HepG2 (cell line): ENCODE results near the gene AUTS2. TPM values are rescaled to one million over a fixed set of nuclear protein-coding genes. Genes with fewer than 3 reads are reported as not detected.

Experiments used
- ATAC-seq: fragments of 200-7000 bp; cut with Tn5 transposase; 3 replicates; pipeline ENCODE4 v1.9.1; 2020; ENCODE audit warnings: mild to moderate bottlenecking, moderate library complexity
- BruUV-seq: library from RNA; stranded (reverse); fragments of 400-500 nt; replicated peaks from 2 replicates; lab custom pipeline; 2021; lab: Mats Ljungman, UMichigan
- CTCF ChIA-PET: fragments of 300-600 bp; formaldehyde crosslinking; extraction: SDS; loops from one replicate; lab custom pipeline; 2021; ENCODE audit warnings: low total read pairs, inconsistent platforms, low intra/inter-chr PET ratio; lab: Yijun Ruan, JAX
- POLR2A ChIA-PET: fragments of 350-600 bp; sonication (Branson Sonifier 250); formaldehyde crosslinking; loops from one replicate; lab custom pipeline; 2020; ENCODE audit warnings: antibody characterized with exemption, inconsistent platforms; lab: Yijun Ruan, JAX
- DNase-seq: peaks from one replicate; pipeline ENCODE4 v3.0.0-alpha.2; 2015; ENCODE audit warnings: low spot score
- FAIRE-seq: peaks from 3 replicates; lab custom pipeline; 2011; peaks lifted over from hg19 to GRCh38; lab: Jason Lieb, UNC
- H2AFZ ChIP-seq: one replicate; pipeline ENCODE4 v1.6.1; 2011; ENCODE audit warnings: low read length, inconsistent platforms
- H3K27ac ChIP-seq: fragments of 300-600 bp; 3 replicates; pipeline ENCODE4 v1.8.0; 2011; ENCODE audit warnings: mixed run types, mild to moderate bottlenecking, mixed read lengths, low read length, inconsistent platforms; ENCODE audit not compliant: insufficient read depth; ENCODE audit errors: extremely low read length
- H3K27me3 ChIP-seq, 2 experiments: fragments of 200-600 bp in 1 of 2; 2 replicates in 1 of 2; 3 replicates in 1 of 2; pipeline versions ENCODE4 v1.6.0 to v1.8.0; 2011; ENCODE audit warnings: low read length in 2 of 2, mild to moderate bottlenecking in 2 of 2, moderate library complexity in 2 of 2, inconsistent platforms in 1 of 2; ENCODE audit not compliant: insufficient read depth in 2 of 2, control insufficient read depth in 1 of 2
- H3K36me3 ChIP-seq, 2 experiments: fragments of 200-600 bp in 1 of 2; replicated peaks in 1 of 2; 2 replicates in 1 of 2; 3 replicates in 1 of 2; pipeline versions ENCODE4 v1.5.1 to v1.8.0; 2011; ENCODE audit warnings: low read length in 2 of 2, inconsistent platforms in 1 of 2; ENCODE audit not compliant: insufficient read depth in 2 of 2, control insufficient read depth in 1 of 2
- H3K4me1 ChIP-seq: 2 replicates; pipeline ENCODE4 v1.5.1; 2012; ENCODE audit warnings: low read length, inconsistent platforms; ENCODE audit not compliant: insufficient read depth
- H3K4me2 ChIP-seq: 2 replicates; pipeline ENCODE4 v1.6.0; 2011; ENCODE audit warnings: low read depth, low read length, inconsistent platforms
- H3K4me3 ChIP-seq, 3 experiments: fragments of 200-600 bp in 1 of 3; sonication (generic), shearing (Covaris generic) in 1 of 3; replicated peaks in 1 of 3; 2 replicates each; pipeline ENCODE4 v1.5.1; 2011 to 2016; ENCODE audit warnings: low read length in 3 of 3, inconsistent platforms in 2 of 3, low read depth in 2 of 3, mild to moderate bottlenecking in 2 of 3, control low read depth in 1 of 3, mixed read lengths in 1 of 3; ENCODE audit not compliant: insufficient read depth in 1 of 3
- H3K79me2 ChIP-seq: one replicate; pipeline ENCODE4 v1.6.1; 2011; ENCODE audit warnings: low read length, inconsistent platforms; ENCODE audit not compliant: insufficient read depth
- H3K9ac ChIP-seq: 2 replicates; pipeline ENCODE4 v1.6.0; 2011; ENCODE audit warnings: mild to moderate bottlenecking, low read depth, low read length, inconsistent platforms; ENCODE audit not compliant: insufficient read depth
- H3K9me3 ChIP-seq: 2 replicates; pipeline ENCODE4 v1.5.1; 2012; ENCODE audit warnings: mild to moderate bottlenecking, low read length
- H4K20me1 ChIP-seq: 2 replicates; pipeline ENCODE4 v1.6.0; 2011; ENCODE audit warnings: inconsistent platforms, mild to moderate bottlenecking, low read length, moderate library complexity; ENCODE audit not compliant: insufficient read depth
- ATF7 ChIP-seq, 2 experiments: fragments of 450-650 bp in 1 of 2; sonication (generic) in 1 of 2; formaldehyde crosslinking in 1 of 2; IDR thresholded peaks; 2 replicates each; pipeline versions ENCODE4 v1.4.0 to v1.6.1; 2016 to 2020; ENCODE audit warnings: antibody characterized with exemption in 1 of 2, mild to moderate bottlenecking in 1 of 2, missing genetic modification reagents in 1 of 2
- CREB1 ChIP-seq, 2 experiments: fragments of 450-650 bp in 1 of 2; IDR thresholded peaks; 2 replicates each; pipeline ENCODE4 v1.6.1; 2016 to 2017; ENCODE audit warnings: control low read depth in 1 of 2, mild to moderate bottlenecking in 1 of 2, missing compliant biosample characterization in 1 of 2, missing genetic modification characterization in 1 of 2
- ERF ChIP-seq: IDR thresholded peaks from 2 replicates; pipeline ENCODE4 v1.6.1; 2018; ENCODE audit warnings: missing biosample characterization, missing genetic modification reagents
- FLYWCH1 ChIP-seq: sonication (generic); formaldehyde crosslinking; IDR thresholded peaks from 2 replicates; pipeline ENCODE4 v1.8.1; 2023; ENCODE audit warnings: mild to moderate bottlenecking, missing genetic modification reagents
- GPBP1L1 ChIP-seq: sonication (generic); formaldehyde crosslinking; IDR thresholded peaks from 2 replicates; pipeline ENCODE4 v1.5.0; 2020; ENCODE audit warnings: mild to moderate bottlenecking, missing genetic modification reagents
- ISL2 ChIP-seq: sonication (generic); formaldehyde crosslinking; IDR thresholded peaks from 2 replicates; pipeline ENCODE4 v1.5.0; 2020; ENCODE audit warnings: missing genetic modification reagents
- MYC ChIP-seq: sonication (generic); formaldehyde crosslinking; IDR thresholded peaks from 2 replicates; pipeline ENCODE4 v1.9.0; 2021; ENCODE audit warnings: missing genetic modification reagents, borderline replicate concordance
- PHF21A ChIP-seq: sonication (generic); formaldehyde crosslinking; IDR thresholded peaks from 2 replicates; pipeline ENCODE4 v1.5.0; 2020; ENCODE audit warnings: mild to moderate bottlenecking, missing genetic modification reagents
- PRPF4 ChIP-seq: fragments of 200-400 bp; formaldehyde crosslinking; IDR thresholded peaks from 2 replicates; pipeline ENCODE4 v1.6.1; 2016; ENCODE audit warnings: low read length, low read depth; ENCODE audit not compliant: poor library complexity, severe bottlenecking
- THAP8 ChIP-seq: sonication (generic); formaldehyde crosslinking; IDR thresholded peaks from 2 replicates; pipeline ENCODE4 v1.5.1; 2020; ENCODE audit warnings: missing genetic modification reagents, mild to moderate bottlenecking, borderline replicate concordance
- ZNF543 ChIP-seq: sonication (generic); formaldehyde crosslinking; IDR thresholded peaks from 2 replicates; pipeline ENCODE4 v1.4.0; 2020; ENCODE audit warnings: mild to moderate bottlenecking, missing genetic modification reagents
- ZNF549 ChIP-seq: sonication (generic); formaldehyde crosslinking; IDR thresholded peaks from 2 replicates; pipeline ENCODE4 v1.5.0; 2020; ENCODE audit warnings: missing genetic modification reagents
- WGBS: methylation state at CpG from one replicate; pipeline ENCODE4 v1.1.6; 2017; ENCODE audit warnings: low lambda C conversion rate; 5-methylcytosine and 5-hydroxymethylcytosine counted together
- in situ Hi-C: cut with HindIII; loops from 2 replicates; pipeline ENCODE4 v1.10.0; 2017; ENCODE audit warnings: low pct_unique_long_range_greater_than_20kb; ENCODE audit not compliant: extremely low pct_ligation_motif_present
- intact Hi-C: fragments of 100-400 bp; cut with micrococcal nuclease; formaldehyde crosslinking; loops from one replicate; pipeline ENCODE4 v1.10.0; 2022; ENCODE audit not compliant: unreplicated experiment
- polyA plus RNA-seq, 8 experiments: library from polyadenylated mRNA; depleted of rRNA in 3 of 8; stranded (reverse) in 7 of 8; unstranded in 1 of 8; fragments of >200 nt; fragmentation: Illumina TruSeq in 4 of 8; extraction: Trizol in 4 of 8; gene quantifications; 2 replicates each; pipeline versions ENCODE4 v1.2.1 to v1.2.3, GENCODE V29; 2011 to 2016; ENCODE audit warnings: low read depth in 4 of 8, missing spikeins in 1 of 8, mixed read lengths in 1 of 8; ENCODE audit not compliant: insufficient read depth in 1 of 8
- total RNA-seq, 5 experiments: library from RNA; depleted of rRNA; stranded (reverse); fragments of >200 nt; fragmentation: Illumina TruSeq; extraction: Trizol; gene quantifications; 2 replicates each; pipeline ENCODE4 v1.2.3, GENCODE V29; 2016; ENCODE audit warnings: low read depth in 1 of 5

AUTS2 gene
- total and polyA plus RNA-seq, 2 of the 13 experiments (the other 11 are each of a cell fraction or from before 2014, with no cell fraction given), result 0.38 TPM; not detected in 1

GRCh38 chr7:69586321-69586720 is 12.0 kb upstream of the AUTS2 start:
- ChIA-PET POLR2A (no interaction called here), CTCF (no interaction called here)
- H3K27me3 ChIP-seq, result no peaks in the 10 kb centered on the region
- ATAC-seq (no peak), DNase-seq (no peak), FAIRE-seq (no peak)
- no peak overlapping the region for H3K27ac ChIP-seq
- no peak overlapping the region for H3K4me3 ChIP-seq
- no peaks in the 10 kb centered on the region for H3K9me3 ChIP-seq
- no peaks in the 10 kb centered on the region for H3K36me3 ChIP-seq
- intact Hi-C loops, result no loop called here
- BruUV-seq, result no TSS peak
- TF ChIP-seq ISL2 (CRISPR knock-in tag) (no peak), ZNF549 (CRISPR knock-in tag) (no peak)
- no peak overlapping the region for H3K4me2 ChIP-seq
- 3% methylated on average over 3 of the region's 3 CpGs for whole genome bisulfite sequencing
- no peaks in the 10 kb centered on the region for H3K4me1 ChIP-seq
- H3K79me2 ChIP-seq, result no peaks in the 10 kb centered on the region
- in situ Hi-C loops, result no loop called here
- no peak overlapping the region for H3K9ac ChIP-seq
- H4K20me1 ChIP-seq, result no peaks in the 10 kb centered on the region
- no peak overlapping the region for H2AFZ ChIP-seq

- no peaks in the 10 kb centered on the region for H4K20me1 ChIP-seq
- H3K36me3 ChIP-seq, result no peaks in the 10 kb centered on the region
- ChIA-PET POLR2A (no interaction called here), CTCF (no interaction called here)
- no peak overlapping the region for H3K27ac ChIP-seq
- no peak overlapping the region for H3K4me2 ChIP-seq
- DNase-seq, result no peak
- in situ Hi-C loops (no loop called here), intact Hi-C loops (no loop called here)
- H3K27me3 ChIP-seq, result no peaks in the 10 kb centered on the region
- FAIRE-seq, result no peak
- no peaks in the 10 kb centered on the region for H3K4me1 ChIP-seq
- TF ChIP-seq ERF (no peak), GPBP1L1 (CRISPR knock-in tag) (no peak), THAP8 (CRISPR knock-in tag) (no peak), PRPF4 (no peak), ZNF543 (CRISPR knock-in tag) (no peak), CREB1 (IDR thresholded peaks at IDR 0.05) (peak; percentile 92), CREB1 (CRISPR knock-in tag; IDR thresholded peaks at IDR 0.05) (no peak), MYC (CRISPR knock-in tag) (no peak), PHF21A (CRISPR knock-in tag) (no peak), FLYWCH1 (CRISPR knock-in tag) (no peak), ATF7 (IDR thresholded peaks at IDR 0.05) (peak; percentile 98), ATF7 (CRISPR knock-in tag; IDR thresholded peaks at IDR 0.05) (no peak)
- 33% methylated on average over 5 of the region's 5 CpGs for WGBS
- H3K9ac ChIP-seq, result no peak overlapping the region
- H3K9me3 ChIP-seq, result no peaks in the 10 kb centered on the region
- no peak overlapping the region for H3K4me3 ChIP-seq
- no peak for ATAC-seq
- no TSS peak for BruUV-seq
- no peak overlapping the region for H2AFZ ChIP-seq
- no peaks in the 10 kb centered on the region for H3K79me2 ChIP-seq
Observed at GRCh38 chr7:69588773-69589172, 9.5 kb upstream of the AUTS2 start.
